ENCODE measurements around the gene SPEG. TPM values are rescaled to one million over a fixed set of nuclear protein-coding genes. Genes with fewer than 3 reads are reported as not detected.

SPEG gene
- total RNA-seq, 2 donors from 2014 or later: 0.86 TPM; not detected in 1

GRCh38 chr2:219484343-219485200 is 49.9 kb downstream of the SPEG start:
- Mint-ChIP-seq H3K9me3 (no peaks in the 10 kb centered on the region), H3K4me1 (ENCODE audit: low read depth in 2 of 2) (no peaks in the 10 kb centered on the region), H3K4me3 (no peak overlapping the region), H3K27ac (no peak overlapping the region), H3K36me3 (no peaks in the 10 kb centered on the region), H3K27me3 (peaks cover 13 to 22% of the 10 kb centered on the region in 2 donors)
- ATAC-seq (no peak), DNase-seq (ENCODE audit: low spot score) (no peak)

GRCh38 chr2:219485201-219485580 is 50.5 kb downstream of the SPEG start:
- Mint-ChIP-seq H3K9me3 (no peaks in the 10 kb centered on the region), H3K27me3 (peaks cover 13 to 22% of the 10 kb centered on the region in 2 donors), H3K27ac (no peak overlapping the region), H3K36me3 (no peaks in the 10 kb centered on the region), H3K4me3 (no peak overlapping the region), H3K4me1 (ENCODE audit: low read depth in 2 of 2) (no peaks in the 10 kb centered on the region)
- ATAC-seq: no peak
- no peak for DNase-seq (ENCODE audit: low spot score)

DNA sequence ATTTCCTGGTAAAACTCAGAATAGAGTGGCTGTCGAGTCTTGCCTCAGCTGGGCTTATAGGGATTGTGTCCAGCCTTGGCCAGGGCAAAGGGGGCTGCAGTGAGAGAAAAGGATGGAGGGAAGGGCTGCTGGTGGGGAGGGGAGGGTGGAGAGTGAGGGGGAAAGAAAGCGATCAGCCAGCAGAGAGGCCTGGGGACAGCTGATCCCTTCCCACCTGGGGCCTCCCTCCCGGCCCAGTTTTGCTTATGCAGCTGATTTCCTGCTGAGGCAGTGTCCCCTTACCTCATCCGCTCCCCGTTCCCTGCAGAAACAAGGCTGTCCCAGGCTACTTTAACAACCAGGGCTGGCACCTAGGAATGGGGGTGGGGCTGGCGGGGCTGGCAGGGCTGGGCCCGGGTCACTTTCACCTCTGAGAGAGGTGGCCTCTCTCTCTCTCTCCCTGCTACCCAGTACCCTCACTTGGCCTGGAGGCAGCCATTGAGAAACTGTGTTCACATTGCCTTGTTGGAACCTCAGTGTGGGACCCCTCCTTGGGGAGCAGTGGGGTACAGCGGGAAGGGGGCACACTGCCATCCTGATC is 51.8 kb downstream of the SPEG start:
- H3K27ac Mint-ChIP-seq: no peak overlapping the region
- H3K4me1 Mint-ChIP-seq (ENCODE audit: low read depth in 2 of 2): no peaks in the 10 kb centered on the region
- no peaks in the 10 kb centered on the region for H3K9me3 Mint-ChIP-seq
- H3K36me3 Mint-ChIP-seq: no peaks in the 10 kb centered on the region
- H3K27me3 Mint-ChIP-seq: peaks cover 13 to 20% of the 10 kb centered on the region in 2 donors
- H3K4me3 Mint-ChIP-seq: no peak overlapping the region
- DNase-seq (ENCODE audit: low spot score) (no peak), ATAC-seq (no peak)

- no peaks in the 10 kb centered on the region for H3K4me1 Mint-ChIP-seq (ENCODE audit: low read depth in 2 of 2)
- no peaks in the 10 kb centered on the region for H3K36me3 Mint-ChIP-seq
- ATAC-seq (no peak), DNase-seq (ENCODE audit: low spot score) (no peak)
- no peak overlapping the region for H3K4me3 Mint-ChIP-seq
- peaks cover 21 to 26% of the 10 kb centered on the region in 2 donors for H3K27me3 Mint-ChIP-seq
- H3K9me3 Mint-ChIP-seq: no peaks in the 10 kb centered on the region
- no peak overlapping the region for H3K27ac Mint-ChIP-seq
Measured at GRCh38 chr2:219488149-219488843, 53.7 kb downstream of the SPEG start.

DNA sequence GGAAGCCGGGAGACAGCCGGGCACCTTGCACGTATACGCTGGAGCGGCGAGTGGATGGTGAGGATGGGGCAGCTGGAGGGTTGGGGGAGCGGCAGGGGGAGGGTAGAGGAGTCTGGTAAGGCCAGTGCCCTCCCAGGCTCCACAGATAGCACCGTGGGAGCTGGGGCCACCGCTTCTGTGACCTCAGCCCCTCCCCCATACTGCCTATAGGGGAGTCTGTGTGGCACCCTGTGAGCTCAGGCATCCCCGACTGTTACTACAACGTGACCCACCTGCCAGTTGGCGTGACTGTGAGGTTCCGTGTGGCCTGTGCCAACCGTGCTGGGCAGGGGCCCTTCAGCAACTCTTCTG is 54.2 kb downstream of the SPEG start:
- DNase-seq (ENCODE audit: low spot score): no peak
- H3K4me3 Mint-ChIP-seq: no peak overlapping the region
- H3K27ac Mint-ChIP-seq: no peak overlapping the region
- H3K27me3 Mint-ChIP-seq: peaks cover 22 to 31% of the 10 kb centered on the region in 2 donors
- no peaks in the 10 kb centered on the region for H3K9me3 Mint-ChIP-seq
- H3K4me1 Mint-ChIP-seq (ENCODE audit: low read depth in 2 of 2): no peaks in the 10 kb centered on the region
- H3K36me3 Mint-ChIP-seq: no peaks in the 10 kb centered on the region
- ATAC-seq: no peak

GRCh38 chr2:219489315-219489714 is 54.7 kb downstream of the SPEG start:
- no peak for ATAC-seq
- H3K4me1 Mint-ChIP-seq (ENCODE audit: low read depth in 2 of 2): no peaks in the 10 kb centered on the region
- H3K9me3 Mint-ChIP-seq: no peaks in the 10 kb centered on the region
- peaks cover 22 to 35% of the 10 kb centered on the region in 2 donors for H3K27me3 Mint-ChIP-seq
- no peaks in the 10 kb centered on the region for H3K36me3 Mint-ChIP-seq
- H3K4me3 Mint-ChIP-seq: no peak overlapping the region
- DNase-seq (ENCODE audit: low spot score): no peak
- H3K27ac Mint-ChIP-seq: no peak overlapping the region

DNA sequence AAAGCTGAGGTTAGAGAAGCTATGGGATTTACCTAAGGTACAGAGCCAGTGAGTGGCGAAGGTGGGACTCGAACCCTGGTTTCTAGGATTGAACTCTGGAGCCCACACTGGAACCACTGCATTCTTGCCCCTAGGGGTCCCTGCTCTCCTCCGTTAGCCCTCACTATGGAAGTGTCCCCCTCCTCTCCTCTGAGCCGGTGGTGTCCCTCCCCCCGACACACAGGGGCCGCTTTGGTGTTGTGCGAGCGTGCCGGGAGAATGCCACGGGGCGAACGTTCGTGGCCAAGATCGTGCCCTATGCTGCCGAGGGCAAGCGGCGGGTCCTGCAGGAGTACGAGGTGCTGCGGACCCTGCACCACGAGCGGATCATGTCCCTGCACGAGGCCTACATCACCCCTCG is 55.5 kb downstream of the SPEG start:
- no peak overlapping the region for H3K4me3 Mint-ChIP-seq

GRCh38 chr2:219490600-219491130 is 56.0 kb downstream of the SPEG start:
- Mint-ChIP-seq H3K27ac (no peak overlapping the region), H3K4me3 (no peak overlapping the region), H3K9me3 (no peaks in the 10 kb centered on the region), H3K27me3 (peaks cover 22 to 36% of the 10 kb centered on the region in 2 donors), H3K4me1 (ENCODE audit: low read depth in 2 of 2) (no peaks in the 10 kb centered on the region), H3K36me3 (no peaks in the 10 kb centered on the region)
- ATAC-seq (no peak), DNase-seq (ENCODE audit: low spot score) (no peak)

More for the DNA sequence above, 55.5 kb downstream of the SPEG start:
- H3K36me3 Mint-ChIP-seq: no peaks in the 10 kb centered on the region
- H3K27me3 Mint-ChIP-seq: peaks cover 22 to 39% of the 10 kb centered on the region in 2 donors
- H3K27ac Mint-ChIP-seq: no peak overlapping the region
- H3K4me1 Mint-ChIP-seq (ENCODE audit: low read depth in 2 of 2): no peaks in the 10 kb centered on the region
- DNase-seq (ENCODE audit: low spot score) (no peak), ATAC-seq (no peak)
- no peaks in the 10 kb centered on the region for H3K9me3 Mint-ChIP-seq

DNA sequence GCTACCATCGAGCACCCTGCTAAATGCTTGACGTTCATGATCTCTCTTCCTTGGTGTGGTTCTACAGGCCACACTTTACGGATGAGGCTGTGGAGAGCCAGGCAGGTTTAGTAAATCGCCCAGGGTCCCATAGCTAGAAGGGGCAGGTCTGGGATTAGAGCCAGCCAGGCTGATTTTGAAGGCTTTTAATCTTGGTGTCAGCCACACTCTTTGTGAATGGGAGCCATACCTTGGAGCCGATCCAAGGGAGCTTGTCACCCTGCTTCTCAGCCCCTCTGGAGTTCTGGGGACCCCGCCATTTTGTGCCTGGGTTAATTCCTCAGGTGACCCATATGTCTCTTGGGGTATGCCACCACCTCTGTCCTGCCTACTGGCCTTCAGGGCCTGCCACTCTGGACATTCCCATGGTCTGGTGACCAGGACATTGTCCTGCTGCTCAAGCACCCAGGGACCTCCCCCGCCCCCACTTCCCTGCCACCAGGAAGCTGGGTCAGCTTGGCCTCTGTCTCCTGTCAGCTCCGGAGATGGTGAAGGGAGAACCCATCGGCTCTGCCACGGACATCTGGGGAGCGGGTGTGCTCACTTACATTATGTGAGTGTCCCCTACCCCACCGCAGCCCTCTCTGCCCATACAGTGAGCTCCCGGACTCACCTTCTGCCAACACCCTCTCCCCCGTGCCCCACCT is 56.8 kb downstream of the SPEG start:
- DNase-seq (ENCODE audit: low spot score) (no peak), ATAC-seq (no peak)
- peaks cover 0 to 2% of the 10 kb centered on the region in 2 donors for H3K4me1 Mint-ChIP-seq (ENCODE audit: low read depth in 2 of 2)
- no peaks in the 10 kb centered on the region for H3K36me3 Mint-ChIP-seq
- peaks cover 22 to 32% of the 10 kb centered on the region in 2 donors for H3K27me3 Mint-ChIP-seq
- no peak overlapping the region for H3K4me3 Mint-ChIP-seq
- no peaks in the 10 kb centered on the region for H3K9me3 Mint-ChIP-seq
- no peak overlapping the region for H3K27ac Mint-ChIP-seq

DNA sequence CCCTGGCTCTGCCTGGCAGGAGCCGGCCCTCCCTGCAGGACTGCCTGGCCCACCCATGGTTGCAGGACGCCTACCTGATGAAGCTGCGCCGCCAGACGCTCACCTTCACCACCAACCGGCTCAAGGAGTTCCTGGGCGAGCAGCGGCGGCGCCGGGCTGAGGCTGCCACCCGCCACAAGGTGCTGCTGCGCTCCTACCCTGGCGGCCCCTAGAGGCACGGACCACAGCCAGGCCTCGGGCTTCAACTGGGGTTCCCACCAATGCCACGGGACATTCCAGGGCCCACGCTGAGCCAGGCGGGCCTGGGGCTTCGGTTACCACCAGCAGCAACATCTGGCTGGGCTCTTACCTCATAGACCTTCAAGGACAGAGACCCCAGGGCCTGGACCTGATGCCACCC is 57.9 kb downstream of the SPEG start:
- no peak for ATAC-seq
- Mint-ChIP-seq H3K4me3 (no peak overlapping the region), H3K9me3 (no peaks in the 10 kb centered on the region), H3K27me3 (peaks cover 14 to 28% of the 10 kb centered on the region in 2 donors), H3K4me1 (ENCODE audit: low read depth in 2 of 2) (peaks cover 0 to 4% of the 10 kb centered on the region in 2 donors), H3K36me3 (no peaks in the 10 kb centered on the region), H3K27ac (no peak overlapping the region)
- DNase-seq (ENCODE audit: low spot score): no peak

GRCh38 chr2:219493086-219493485 is 58.4 kb downstream of the SPEG start:
- Mint-ChIP-seq H3K27me3 (peaks cover 9 to 27% of the 10 kb centered on the region in 2 donors), H3K9me3 (no peaks in the 10 kb centered on the region), H3K4me3 (no peak overlapping the region), H3K27ac (no peak overlapping the region), H3K4me1 (ENCODE audit: low read depth in 2 of 2) (peaks cover 1 to 4% of the 10 kb centered on the region in 2 donors), H3K36me3 (no peaks in the 10 kb centered on the region)
- DNase-seq (ENCODE audit: low spot score) (no peak), ATAC-seq (no peak)

DNA sequence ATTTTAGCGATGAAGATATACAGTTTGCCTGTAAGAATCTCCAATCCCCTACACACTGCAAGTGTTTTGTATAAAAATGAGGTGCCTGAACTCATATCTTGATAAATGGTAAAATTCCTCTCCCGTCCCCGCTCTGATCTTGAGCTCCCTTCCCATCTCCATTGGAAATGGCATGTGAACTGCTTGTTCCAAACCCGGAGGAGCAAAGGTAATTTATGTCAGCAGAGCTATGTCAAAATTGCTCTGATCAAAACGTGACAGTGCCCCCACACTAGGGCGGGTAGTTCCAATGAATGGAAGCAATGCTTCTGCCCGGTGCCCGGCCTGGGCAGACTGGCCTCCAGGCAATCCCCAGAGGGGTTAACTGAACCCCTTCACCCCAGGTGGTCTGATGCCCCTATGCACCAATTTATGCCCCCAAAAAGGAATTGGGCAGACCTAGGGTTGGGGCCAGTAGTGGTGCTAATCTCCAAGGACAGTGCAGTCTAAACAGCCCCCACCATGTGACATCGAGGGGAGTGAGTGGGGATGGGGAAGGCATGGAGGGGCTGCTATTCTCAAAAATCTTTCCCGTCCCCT is 60.4 kb downstream of the SPEG start:
- H3K4me1 Mint-ChIP-seq (ENCODE audit: low read depth in 2 of 2): peaks cover 21% of the 10 kb centered on the region in 2 donors
- no peaks in the 10 kb centered on the region for H3K9me3 Mint-ChIP-seq
- H3K36me3 Mint-ChIP-seq: no peaks in the 10 kb centered on the region
- H3K27me3 Mint-ChIP-seq: peaks cover 9 to 27% of the 10 kb centered on the region in 2 donors
- no peak for ATAC-seq
- no peak overlapping the region for H3K4me3 Mint-ChIP-seq
- no peak overlapping the region for H3K27ac Mint-ChIP-seq
- no peak for DNase-seq (ENCODE audit: low spot score)

GRCh38 chr2:219495531-219496122 is 61.0 kb downstream of the SPEG start:
- no peak overlapping the region for H3K4me3 Mint-ChIP-seq
- no peak for ATAC-seq
- peaks cover 9 to 27% of the 10 kb centered on the region in 2 donors for H3K27me3 Mint-ChIP-seq
- H3K27ac Mint-ChIP-seq: no peak overlapping the region
- no peaks in the 10 kb centered on the region for H3K9me3 Mint-ChIP-seq
- no peak for DNase-seq (ENCODE audit: low spot score)
- no peaks in the 10 kb centered on the region for H3K36me3 Mint-ChIP-seq
- H3K4me1 Mint-ChIP-seq (ENCODE audit: low read depth in 2 of 2): peaks cover 26% of the 10 kb centered on the region in 2 donors

All from natural killer cell treated with Interleukin-12 subunit alpha and Interleukin-12 subunit beta and Interleukin-15 and Interleukin-18, amount 100 ng/mL, for 72 hours (primary cell).